Gastrocnemius medialis (tissue), 4 donors: Measurements from ENCODE around the gene TMEM117.

Source experiments
- POLR2A ChIP-seq, 2 donors: fragments of 450-650 bp; IDR thresholded peaks; one replicate each; pipeline ENCODE4 v1.6.1; 2017; ENCODE audit warnings: antibody characterized with exemption in 2 of 2, mild to moderate bottlenecking in 2 of 2, moderate library complexity in 2 of 2
- TF ChIP-seq, protein P1 (sequence below), 5 experiments: fragments of 450-650 bp in 3 of 5; fragments of 200-600 bp in 2 of 5; sonication (generic) in 2 of 5; IDR thresholded peaks in 4 of 5; conservative IDR thresholded peaks in 1 of 5; 1 replicate in 4 of 5; 2 replicates in 1 of 5; pipeline ENCODE4 v1.5.1; 2016 to 2019; ENCODE audit warnings: antibody characterized with exemption in 5 of 5, mild to moderate bottlenecking in 3 of 5, moderate library complexity in 3 of 5

DNA sequence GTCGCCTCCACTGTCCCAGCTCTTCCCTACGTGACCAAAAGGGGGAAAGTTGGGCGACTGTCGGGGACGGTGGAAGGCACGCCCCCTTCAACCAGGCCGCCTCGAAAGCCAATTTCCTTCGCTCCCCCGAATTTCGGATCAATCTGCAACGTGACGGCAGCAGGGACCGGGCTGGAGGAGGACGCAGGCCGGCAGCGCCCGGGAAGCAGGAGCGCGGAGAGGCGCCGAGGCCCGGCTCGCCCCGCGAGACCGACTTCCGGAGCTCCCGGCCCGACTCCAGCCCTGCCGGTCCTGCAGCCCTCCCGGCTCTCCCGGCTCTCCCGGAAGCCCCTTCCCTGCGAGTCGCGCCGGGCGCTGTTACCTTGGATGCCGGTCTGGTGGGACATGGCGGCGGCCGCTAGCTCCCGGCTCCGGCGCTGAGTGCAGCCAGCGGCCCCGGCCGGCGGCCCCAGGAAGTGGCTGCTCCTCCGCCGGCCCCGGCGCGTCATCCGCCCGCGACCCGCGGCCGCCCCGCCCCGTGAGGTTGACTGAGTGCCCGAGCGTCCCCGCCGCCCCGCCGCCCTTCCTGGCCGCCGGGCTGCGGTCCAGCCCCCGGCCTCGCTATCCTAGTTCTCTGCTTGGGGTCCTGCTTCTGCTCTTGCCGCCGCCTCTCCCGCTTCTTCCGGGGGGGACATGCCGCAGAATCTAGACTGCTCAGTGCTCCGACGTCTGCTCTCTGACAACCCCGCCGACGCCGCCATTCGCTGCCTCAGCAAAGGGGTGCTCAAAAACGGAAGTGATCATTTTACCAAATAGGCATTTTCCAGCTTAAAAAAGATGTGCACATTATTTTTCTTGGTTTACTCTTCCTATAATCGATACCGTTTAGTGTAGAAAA is 29.8 kb upstream of the TMEM117 start, which contains the start of gene TWF1:
- TF ChIP-seq, protein P1, sequence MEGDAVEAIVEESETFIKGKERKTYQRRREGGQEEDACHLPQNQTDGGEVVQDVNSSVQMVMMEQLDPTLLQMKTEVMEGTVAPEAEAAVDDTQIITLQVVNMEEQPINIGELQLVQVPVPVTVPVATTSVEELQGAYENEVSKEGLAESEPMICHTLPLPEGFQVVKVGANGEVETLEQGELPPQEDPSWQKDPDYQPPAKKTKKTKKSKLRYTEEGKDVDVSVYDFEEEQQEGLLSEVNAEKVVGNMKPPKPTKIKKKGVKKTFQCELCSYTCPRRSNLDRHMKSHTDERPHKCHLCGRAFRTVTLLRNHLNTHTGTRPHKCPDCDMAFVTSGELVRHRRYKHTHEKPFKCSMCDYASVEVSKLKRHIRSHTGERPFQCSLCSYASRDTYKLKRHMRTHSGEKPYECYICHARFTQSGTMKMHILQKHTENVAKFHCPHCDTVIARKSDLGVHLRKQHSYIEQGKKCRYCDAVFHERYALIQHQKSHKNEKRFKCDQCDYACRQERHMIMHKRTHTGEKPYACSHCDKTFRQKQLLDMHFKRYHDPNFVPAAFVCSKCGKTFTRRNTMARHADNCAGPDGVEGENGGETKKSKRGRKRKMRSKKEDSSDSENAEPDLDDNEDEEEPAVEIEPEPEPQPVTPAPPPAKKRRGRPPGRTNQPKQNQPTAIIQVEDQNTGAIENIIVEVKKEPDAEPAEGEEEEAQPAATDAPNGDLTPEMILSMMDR (IDR thresholded peaks at IDR 0.05 in 4 of 5, conservative IDR thresholded peaks at IDR 0.05 in 1 of 5): peak in 4 of 5 experiments; percentile 31 to 56 (median 43)
- TF ChIP-seq POLR2A (IDR thresholded peaks at IDR 0.05): peak; percentile 62 to 76
